Ishikawa (cell line): ENCODE data around the gene THADA.

ENCODE experiments used
- FOXM1 ChIP-seq: IDR thresholded peaks from 2 replicates; pipeline ENCODE4 v1.6.1; 2012; ENCODE audit warnings: low read depth, borderline replicate concordance
- TF ChIP-seq, protein P1 (sequence below): IDR thresholded peaks from 2 replicates; pipeline ENCODE4 v1.6.1; 2012; ENCODE audit warnings: low read depth, mild to moderate bottlenecking
- TF ChIP-seq, protein P2 (sequence below): IDR thresholded peaks from 2 replicates; pipeline ENCODE4 v1.6.1; 2012

DNA sequence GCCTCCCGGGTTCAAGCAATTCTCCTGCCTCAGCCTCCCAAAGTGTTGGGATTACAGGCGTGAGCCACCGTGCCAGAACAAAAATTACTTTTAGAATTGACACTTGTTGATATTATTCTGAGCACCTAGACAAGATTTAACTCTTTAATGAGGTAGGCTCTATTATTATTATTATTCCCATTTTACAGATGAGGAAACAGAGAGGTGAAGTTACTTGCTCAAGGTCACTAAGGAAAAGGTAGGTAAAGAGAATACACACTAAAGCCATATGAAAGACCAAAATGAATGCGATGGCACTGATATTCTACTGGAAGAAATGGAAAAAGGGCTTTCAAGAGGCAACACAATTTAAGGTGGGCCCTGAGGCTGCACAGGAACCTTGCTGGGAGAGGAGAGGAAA lies 295.6 kb downstream of the THADA start:
- TF ChIP-seq FOXM1: no peak
- TF ChIP-seq, protein P1, sequence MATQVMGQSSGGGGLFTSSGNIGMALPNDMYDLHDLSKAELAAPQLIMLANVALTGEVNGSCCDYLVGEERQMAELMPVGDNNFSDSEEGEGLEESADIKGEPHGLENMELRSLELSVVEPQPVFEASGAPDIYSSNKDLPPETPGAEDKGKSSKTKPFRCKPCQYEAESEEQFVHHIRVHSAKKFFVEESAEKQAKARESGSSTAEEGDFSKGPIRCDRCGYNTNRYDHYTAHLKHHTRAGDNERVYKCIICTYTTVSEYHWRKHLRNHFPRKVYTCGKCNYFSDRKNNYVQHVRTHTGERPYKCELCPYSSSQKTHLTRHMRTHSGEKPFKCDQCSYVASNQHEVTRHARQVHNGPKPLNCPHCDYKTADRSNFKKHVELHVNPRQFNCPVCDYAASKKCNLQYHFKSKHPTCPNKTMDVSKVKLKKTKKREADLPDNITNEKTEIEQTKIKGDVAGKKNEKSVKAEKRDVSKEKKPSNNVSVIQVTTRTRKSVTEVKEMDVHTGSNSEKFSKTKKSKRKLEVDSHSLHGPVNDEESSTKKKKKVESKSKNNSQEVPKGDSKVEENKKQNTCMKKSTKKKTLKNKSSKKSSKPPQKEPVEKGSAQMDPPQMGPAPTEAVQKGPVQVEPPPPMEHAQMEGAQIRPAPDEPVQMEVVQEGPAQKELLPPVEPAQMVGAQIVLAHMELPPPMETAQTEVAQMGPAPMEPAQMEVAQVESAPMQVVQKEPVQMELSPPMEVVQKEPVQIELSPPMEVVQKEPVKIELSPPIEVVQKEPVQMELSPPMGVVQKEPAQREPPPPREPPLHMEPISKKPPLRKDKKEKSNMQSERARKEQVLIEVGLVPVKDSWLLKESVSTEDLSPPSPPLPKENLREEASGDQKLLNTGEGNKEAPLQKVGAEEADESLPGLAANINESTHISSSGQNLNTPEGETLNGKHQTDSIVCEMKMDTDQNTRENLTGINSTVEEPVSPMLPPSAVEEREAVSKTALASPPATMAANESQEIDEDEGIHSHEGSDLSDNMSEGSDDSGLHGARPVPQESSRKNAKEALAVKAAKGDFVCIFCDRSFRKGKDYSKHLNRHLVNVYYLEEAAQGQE: no peak
- TF ChIP-seq, protein P2, sequence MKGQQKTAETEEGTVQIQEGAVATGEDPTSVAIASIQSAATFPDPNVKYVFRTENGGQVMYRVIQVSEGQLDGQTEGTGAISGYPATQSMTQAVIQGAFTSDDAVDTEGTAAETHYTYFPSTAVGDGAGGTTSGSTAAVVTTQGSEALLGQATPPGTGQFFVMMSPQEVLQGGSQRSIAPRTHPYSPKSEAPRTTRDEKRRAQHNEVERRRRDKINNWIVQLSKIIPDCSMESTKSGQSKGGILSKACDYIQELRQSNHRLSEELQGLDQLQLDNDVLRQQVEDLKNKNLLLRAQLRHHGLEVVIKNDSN: no peak
